Measurements from ENCODE around the gene HDC.

- TF ChIP-seq POLR2A (IDR thresholded peaks at IDR 0.05; ENCODE audit: borderline replicate concordance, extremely low read depth, insufficient read depth, insufficient read length) (no peak), EZH2 (IDR thresholded peaks at IDR 0.05) (no peak), EZH2phosphoT487 (IDR thresholded peaks at IDR 0.05; ENCODE audit: borderline replicate concordance) (no peak), RAD21 (IDR thresholded peaks at IDR 0.05; ENCODE audit: low read depth) (no peak), TCF7L2 (IDR thresholded peaks at IDR 0.05; ENCODE audit: borderline replicate concordance, extremely low read depth, insufficient read depth, insufficient read length) (no peak), ELF1 (IDR thresholded peaks at IDR 0.05; ENCODE audit: borderline replicate concordance, low read depth) (no peak), POLR2AphosphoS5 (IDR thresholded peaks at IDR 0.05; ENCODE audit: low read depth, low read length) (no peak), SP1 (IDR thresholded peaks at IDR 0.05; ENCODE audit: low read depth) (no peak), CTCF (IDR thresholded peaks at IDR 0.05 in 2 of 3, conservative IDR thresholded peaks at IDR 0.05 in 1 of 3; ENCODE audit: borderline replicate concordance in 1 of 3, insufficient read depth in 1 of 3, low read depth in 2 of 3, low read length in 2 of 3) (no peak)
Observed at GRCh38 chr15:50295966-50296365, 30.4 kb upstream of the HDC start.
